Mammary epithelial cell (primary cell): ENCODE results near the gene PRRC2B.

ENCODE experiments used
- EZH2 ChIP-seq: IDR thresholded peaks from 2 replicates; pipeline ENCODE4 v1.6.1; 2012; ENCODE audit warnings: low read length, inconsistent platforms, borderline replicate concordance
- TF ChIP-seq, protein P1 (sequence below), 2 donors: IDR thresholded peaks in 1 of 2; conservative IDR thresholded peaks in 1 of 2; 2 replicates each; pipeline ENCODE4 v1.5.1; 2011 to 2012; ENCODE audit warnings: inconsistent platforms in 2 of 2, low read length in 2 of 2, mild to moderate bottlenecking in 2 of 2, control low read depth in 1 of 2, low read depth in 1 of 2; ENCODE audit not compliant: insufficient read depth in 1 of 2; ENCODE audit errors: extremely low read depth in 1 of 2

DNA sequence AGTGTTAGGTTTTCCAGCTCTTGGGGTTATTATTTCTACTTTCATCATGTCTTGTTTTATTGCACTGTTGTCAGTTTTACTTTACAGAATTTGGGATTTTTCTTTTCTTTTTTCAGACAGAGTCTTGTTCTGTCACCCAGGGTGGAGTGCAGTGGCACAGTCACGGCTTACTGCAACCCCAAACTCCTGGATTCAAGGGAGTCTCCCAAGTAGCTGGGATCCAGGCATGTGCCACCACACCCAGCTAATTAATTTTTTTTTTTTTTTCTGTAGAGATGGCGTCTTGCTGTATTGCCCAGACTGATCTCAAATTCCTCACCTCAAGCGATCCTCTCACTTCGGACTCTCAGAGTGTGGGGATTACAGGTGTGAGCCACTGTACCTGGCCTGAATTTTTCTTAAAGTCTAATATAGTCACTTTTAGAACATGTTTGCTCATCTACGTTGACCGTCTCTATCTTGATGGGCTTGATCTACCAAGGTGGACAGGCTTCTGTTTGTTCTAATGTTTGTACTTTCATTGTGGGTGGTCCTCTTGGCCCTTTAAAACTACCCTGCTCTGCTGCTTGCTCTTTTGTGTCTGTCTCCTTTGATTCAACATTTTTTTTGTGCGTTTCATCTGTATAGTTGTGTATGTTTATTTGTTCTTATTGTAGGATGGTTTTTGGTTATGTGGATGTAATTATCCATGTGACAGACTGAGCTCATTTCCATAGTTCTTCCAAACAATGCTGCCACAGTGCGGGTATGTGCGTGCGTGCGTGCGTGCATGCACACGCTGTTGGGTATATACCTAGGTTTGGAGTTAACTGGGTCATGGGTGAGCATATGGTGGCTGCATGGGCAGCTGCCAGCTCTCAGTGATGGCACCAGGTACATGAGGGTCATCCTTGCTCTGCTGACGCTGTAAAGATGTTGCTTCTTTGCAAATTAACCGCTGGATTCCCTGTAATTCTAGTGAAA is 18.1 kb downstream of the PRRC2B start:
- TF ChIP-seq EZH2: no peak
- TF ChIP-seq, protein P1, sequence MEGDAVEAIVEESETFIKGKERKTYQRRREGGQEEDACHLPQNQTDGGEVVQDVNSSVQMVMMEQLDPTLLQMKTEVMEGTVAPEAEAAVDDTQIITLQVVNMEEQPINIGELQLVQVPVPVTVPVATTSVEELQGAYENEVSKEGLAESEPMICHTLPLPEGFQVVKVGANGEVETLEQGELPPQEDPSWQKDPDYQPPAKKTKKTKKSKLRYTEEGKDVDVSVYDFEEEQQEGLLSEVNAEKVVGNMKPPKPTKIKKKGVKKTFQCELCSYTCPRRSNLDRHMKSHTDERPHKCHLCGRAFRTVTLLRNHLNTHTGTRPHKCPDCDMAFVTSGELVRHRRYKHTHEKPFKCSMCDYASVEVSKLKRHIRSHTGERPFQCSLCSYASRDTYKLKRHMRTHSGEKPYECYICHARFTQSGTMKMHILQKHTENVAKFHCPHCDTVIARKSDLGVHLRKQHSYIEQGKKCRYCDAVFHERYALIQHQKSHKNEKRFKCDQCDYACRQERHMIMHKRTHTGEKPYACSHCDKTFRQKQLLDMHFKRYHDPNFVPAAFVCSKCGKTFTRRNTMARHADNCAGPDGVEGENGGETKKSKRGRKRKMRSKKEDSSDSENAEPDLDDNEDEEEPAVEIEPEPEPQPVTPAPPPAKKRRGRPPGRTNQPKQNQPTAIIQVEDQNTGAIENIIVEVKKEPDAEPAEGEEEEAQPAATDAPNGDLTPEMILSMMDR (conservative IDR thresholded peaks at IDR 0.05 in 1 of 2, IDR thresholded peaks at IDR 0.05 in 1 of 2; ENCODE audit: extremely low read depth in 1 of 2, insufficient read depth in 1 of 2, low read depth in 1 of 2, low read length in 2 of 2): no peak
